ENCODE results near the gene FKBP4.

Gene FKBP4

GRCh38 chr12:2811801-2812200, 17.0 kb downstream of the FKBP4 start:
- Histone ChIP-seq H3K4me3 (ENCODE audit: low read length) (no peak overlapping the region), H2BK5ac (ENCODE audit: low read length) (no peak overlapping the region), H2BK120ac (ENCODE audit: low read depth, low read length) (no peak overlapping the region), H3K36me3 (ENCODE audit: control insufficient read depth, insufficient read depth, low read length) (no peaks in the 10 kb centered on the region), H3K23ac (ENCODE audit: low read length) (no peak overlapping the region), H2AK5ac (ENCODE audit: low read length) (no peak overlapping the region), H3K56ac (ENCODE audit: low read length) (no peak overlapping the region), H4K5ac (ENCODE audit: low read length) (no peak overlapping the region), H3K4ac (ENCODE audit: low read depth, low read length) (no peak overlapping the region), H3K9ac (ENCODE audit: low read length) (no peak overlapping the region), H4K8ac (ENCODE audit: low read depth, low read length) (no peak overlapping the region), H3K79me2 (ENCODE audit: control insufficient read depth, insufficient read depth, low read length) (peaks cover 11% of the 10 kb centered on the region), H3K27me3 (ENCODE audit: insufficient read depth, low read length, poor library complexity) (no peaks in the 10 kb centered on the region), H3K79me1 (ENCODE audit: low read length) (no peaks in the 10 kb centered on the region), H3K27ac (ENCODE audit: low read depth, low read length) (no peak overlapping the region), H3K4me2 (ENCODE audit: low read length) (no peak overlapping the region), H3K18ac (ENCODE audit: low read length) (no peak overlapping the region), H3K4me1 (ENCODE audit: control insufficient read depth, low read depth, low read length) (no peaks in the 10 kb centered on the region), H2BK15ac (replicated peaks; ENCODE audit: low read depth) (no peak overlapping the region)
- WGBS (ENCODE audit: extremely low coverage, insufficient coverage, low lambda C conversion rate): no CpG with 5 or more reads among the region's 5 CpGs
- DNase-seq: no peak

GRCh38 chr12:2812290-2813213, 17.8 kb downstream of the FKBP4 start, which contains the start of gene ITFG2:
Gene ITFG2 (plus strand): TSS chr12:2812668. CDS start chr12:2812761, 93 bp downstream.
- peaks cover 11% of the 10 kb centered on the region for H3K79me2 ChIP-seq (ENCODE audit: control insufficient read depth, insufficient read depth, low read length)
- DNase-seq: peak; percentile 100

GRCh38 chr12:2813214-2814185, 18.7 kb downstream of the FKBP4 start:
- Histone ChIP-seq H3K23ac (ENCODE audit: low read length) (no peak overlapping the region), H3K27ac (ENCODE audit: low read depth, low read length) (peak overlapping the region; percentile 40), H2AK5ac (ENCODE audit: low read length) (no peak overlapping the region), H3K56ac (ENCODE audit: low read length) (peak overlapping the region; percentile 83), H3K18ac (ENCODE audit: low read length) (no peak overlapping the region), H4K5ac (ENCODE audit: low read length) (no peak overlapping the region), H3K4me1 (ENCODE audit: control insufficient read depth, low read depth, low read length) (no peaks in the 10 kb centered on the region), H3K36me3 (ENCODE audit: control insufficient read depth, insufficient read depth, low read length) (no peaks in the 10 kb centered on the region), H3K27me3 (ENCODE audit: insufficient read depth, low read length, poor library complexity) (no peaks in the 10 kb centered on the region), H3K4ac (ENCODE audit: low read depth, low read length) (no peak overlapping the region), H3K79me2 (ENCODE audit: control insufficient read depth, insufficient read depth, low read length) (peaks cover 11% of the 10 kb centered on the region), H2BK120ac (ENCODE audit: low read depth, low read length) (no peak overlapping the region), H3K9ac (ENCODE audit: low read length) (peak overlapping the region; percentile 95), H2BK15ac (replicated peaks; ENCODE audit: low read depth) (no peak overlapping the region), H3K4me2 (ENCODE audit: low read length) (peak overlapping the region; percentile 58), H2BK5ac (ENCODE audit: low read length) (no peak overlapping the region), H3K79me1 (ENCODE audit: low read length) (peaks cover 2% of the 10 kb centered on the region), H3K4me3 (ENCODE audit: low read length) (peak overlapping the region; percentile 20), H4K8ac (ENCODE audit: low read depth, low read length) (no peak overlapping the region)
- no CpG with 5 or more reads among the region's 10 CpGs for WGBS (ENCODE audit: extremely low coverage, insufficient coverage, low lambda C conversion rate)
- DNase-seq: peak; percentile 85

More at GRCh38 chr12:2812290-2813213, 17.8 kb downstream of the FKBP4 start, which contains the start of gene ITFG2:
- Histone ChIP-seq H3K18ac (ENCODE audit: low read length) (no peak within 1 kb of the TSS), H3K56ac (ENCODE audit: low read length) (peak within 1 kb of the TSS; percentile 99), H3K27me3 (ENCODE audit: insufficient read depth, low read length, poor library complexity) (no peaks in the 10 kb centered on the region), H3K23ac (ENCODE audit: low read length) (peak within 1 kb of the TSS; percentile 11), H3K79me1 (ENCODE audit: low read length) (peaks cover 2% of the 10 kb centered on the region), H3K4me2 (ENCODE audit: low read length) (peak within 1 kb of the TSS; percentile 58), H4K5ac (ENCODE audit: low read length) (no peak within 1 kb of the TSS), H2AK5ac (ENCODE audit: low read length) (no peak within 1 kb of the TSS), H3K4me1 (ENCODE audit: control insufficient read depth, low read depth, low read length) (no peaks in the 10 kb centered on the region), H2BK15ac (replicated peaks; ENCODE audit: low read depth) (no peak within 1 kb of the TSS), H3K9ac (ENCODE audit: low read length) (peak within 1 kb of the TSS; percentile 95), H3K36me3 (ENCODE audit: control insufficient read depth, insufficient read depth, low read length) (no peaks in the 10 kb centered on the region), H4K8ac (ENCODE audit: low read depth, low read length) (no peak within 1 kb of the TSS), H3K4ac (ENCODE audit: low read depth, low read length) (peak within 1 kb of the TSS; percentile 70), H3K27ac (ENCODE audit: low read depth, low read length) (peak within 1 kb of the TSS; percentile 80), H2BK5ac (ENCODE audit: low read length) (peak within 1 kb of the TSS; percentile 87), H2BK120ac (ENCODE audit: low read depth, low read length) (no peak within 1 kb of the TSS), H3K4me3 (ENCODE audit: low read length) (peak within 1 kb of the TSS; percentile 81)
- no CpG with 5 or more reads among the region's 48 CpGs for WGBS (ENCODE audit: extremely low coverage, insufficient coverage, low lambda C conversion rate)

- no peak for DNase-seq
- Histone ChIP-seq H4K5ac (ENCODE audit: low read length) (no peak overlapping the region), H2AK5ac (ENCODE audit: low read length) (no peak overlapping the region), H3K18ac (ENCODE audit: low read length) (no peak overlapping the region), H3K4me2 (ENCODE audit: low read length) (no peak overlapping the region), H3K4me3 (ENCODE audit: low read length) (no peak overlapping the region), H3K79me1 (ENCODE audit: low read length) (peaks cover 2% of the 10 kb centered on the region), H2BK5ac (ENCODE audit: low read length) (no peak overlapping the region), H3K27me3 (ENCODE audit: insufficient read depth, low read length, poor library complexity) (no peaks in the 10 kb centered on the region), H2BK120ac (ENCODE audit: low read depth, low read length) (no peak overlapping the region), H3K4ac (ENCODE audit: low read depth, low read length) (no peak overlapping the region), H3K27ac (ENCODE audit: low read depth, low read length) (no peak overlapping the region), H3K4me1 (ENCODE audit: control insufficient read depth, low read depth, low read length) (no peaks in the 10 kb centered on the region), H3K56ac (ENCODE audit: low read length) (no peak overlapping the region), H3K79me2 (ENCODE audit: control insufficient read depth, insufficient read depth, low read length) (peaks cover 6% of the 10 kb centered on the region), H4K8ac (ENCODE audit: low read depth, low read length) (no peak overlapping the region), H3K23ac (ENCODE audit: low read length) (no peak overlapping the region), H3K36me3 (ENCODE audit: control insufficient read depth, insufficient read depth, low read length) (peaks cover 9% of the 10 kb centered on the region), H3K9ac (ENCODE audit: low read length) (no peak overlapping the region), H2BK15ac (replicated peaks; ENCODE audit: low read depth) (no peak overlapping the region)
- no CpG with 5 or more reads among the region's 15 CpGs for WGBS (ENCODE audit: extremely low coverage, insufficient coverage, low lambda C conversion rate)
Measured at GRCh38 chr12:2819810-2820209, 25.0 kb downstream of the FKBP4 start.

- no peak overlapping the region for H2BK5ac ChIP-seq (ENCODE audit: low read length)
- H3K4me1 ChIP-seq (ENCODE audit: control insufficient read depth, low read depth, low read length): no peaks in the 10 kb centered on the region
- H2BK15ac ChIP-seq (replicated peaks; ENCODE audit: low read depth): no peak overlapping the region
- H2BK120ac ChIP-seq (ENCODE audit: low read depth, low read length): no peak overlapping the region
- DNase-seq: no peak
- no CpG with 5 or more reads among the region's 9 CpGs for WGBS (ENCODE audit: extremely low coverage, insufficient coverage, low lambda C conversion rate)
- H3K4ac ChIP-seq (ENCODE audit: low read depth, low read length): no peak overlapping the region
- H4K8ac ChIP-seq (ENCODE audit: low read depth, low read length): no peak overlapping the region
- no peak overlapping the region for H3K4me2 ChIP-seq (ENCODE audit: low read length)
- H3K9ac ChIP-seq (ENCODE audit: low read length): no peak overlapping the region
- no peaks in the 10 kb centered on the region for H3K27me3 ChIP-seq (ENCODE audit: insufficient read depth, low read length, poor library complexity)
- no peak overlapping the region for H3K4me3 ChIP-seq (ENCODE audit: low read length)
- H3K56ac ChIP-seq (ENCODE audit: low read length): no peak overlapping the region
- H3K27ac ChIP-seq (ENCODE audit: low read depth, low read length): no peak overlapping the region
- peaks cover 3% of the 10 kb centered on the region for H3K79me2 ChIP-seq (ENCODE audit: control insufficient read depth, insufficient read depth, low read length)
- H3K18ac ChIP-seq (ENCODE audit: low read length): no peak overlapping the region
- no peak overlapping the region for H3K23ac ChIP-seq (ENCODE audit: low read length)
- H3K36me3 ChIP-seq (ENCODE audit: control insufficient read depth, insufficient read depth, low read length): peaks cover 9% of the 10 kb centered on the region
- peaks cover 2% of the 10 kb centered on the region for H3K79me1 ChIP-seq (ENCODE audit: low read length)
- no peak overlapping the region for H4K5ac ChIP-seq (ENCODE audit: low read length)
- H2AK5ac ChIP-seq (ENCODE audit: low read length): no peak overlapping the region
Measured at GRCh38 chr12:2820432-2820831, 25.7 kb downstream of the FKBP4 start.
